ENCODE results near the gene APOOL.

DNA sequence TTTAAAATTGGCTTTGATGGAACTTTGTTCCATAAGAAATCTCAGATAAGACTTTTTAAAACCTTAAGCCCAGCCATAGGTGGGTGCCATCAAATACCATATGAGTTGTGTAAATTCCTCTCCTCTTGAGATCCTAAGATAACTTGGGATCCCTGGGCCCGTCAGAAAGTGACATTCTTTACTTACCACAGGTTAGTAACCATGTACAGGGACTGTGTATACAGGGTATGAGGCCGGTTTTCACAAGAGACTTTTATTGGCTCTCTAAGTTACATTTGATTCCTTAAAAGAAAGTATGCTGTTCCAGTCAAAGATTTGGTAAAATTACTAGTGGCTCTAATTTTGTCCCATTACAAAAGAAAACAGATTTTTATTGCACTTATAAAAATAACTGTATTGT, 110.1 kb downstream of the APOOL start:
- TF ChIP-seq POLR2A (IDR thresholded peaks at IDR 0.05): no peak
- TF ChIP-seq, protein P1, sequence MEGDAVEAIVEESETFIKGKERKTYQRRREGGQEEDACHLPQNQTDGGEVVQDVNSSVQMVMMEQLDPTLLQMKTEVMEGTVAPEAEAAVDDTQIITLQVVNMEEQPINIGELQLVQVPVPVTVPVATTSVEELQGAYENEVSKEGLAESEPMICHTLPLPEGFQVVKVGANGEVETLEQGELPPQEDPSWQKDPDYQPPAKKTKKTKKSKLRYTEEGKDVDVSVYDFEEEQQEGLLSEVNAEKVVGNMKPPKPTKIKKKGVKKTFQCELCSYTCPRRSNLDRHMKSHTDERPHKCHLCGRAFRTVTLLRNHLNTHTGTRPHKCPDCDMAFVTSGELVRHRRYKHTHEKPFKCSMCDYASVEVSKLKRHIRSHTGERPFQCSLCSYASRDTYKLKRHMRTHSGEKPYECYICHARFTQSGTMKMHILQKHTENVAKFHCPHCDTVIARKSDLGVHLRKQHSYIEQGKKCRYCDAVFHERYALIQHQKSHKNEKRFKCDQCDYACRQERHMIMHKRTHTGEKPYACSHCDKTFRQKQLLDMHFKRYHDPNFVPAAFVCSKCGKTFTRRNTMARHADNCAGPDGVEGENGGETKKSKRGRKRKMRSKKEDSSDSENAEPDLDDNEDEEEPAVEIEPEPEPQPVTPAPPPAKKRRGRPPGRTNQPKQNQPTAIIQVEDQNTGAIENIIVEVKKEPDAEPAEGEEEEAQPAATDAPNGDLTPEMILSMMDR (IDR thresholded peaks at IDR 0.05): no peak
